WTC11 (cell line): Measurements from ENCODE around the gene TACR2. TPM values are rescaled to one million over a fixed set of nuclear protein-coding genes. Genes with fewer than 3 reads are reported as not detected.
A peak's percentile ranks its signal among the peaks of the same experiment; 100 is the strongest.

Experiments
- ATAC-seq: fragments of 200-7000 bp; cut with Tn5 transposase; 2 replicates; pipeline ENCODE4 v1.10.0; 2021; ENCODE audit warnings: mild to moderate bottlenecking, moderate library complexity
- CTCF ChIA-PET: fragments of 300-600 bp; sonication (Branson Sonifier 250); formaldehyde crosslinking; loops from one replicate; lab custom pipeline; 2021; ENCODE audit warnings: antibody characterized with exemption; lab: Charles Lee
- POLR2A ChIA-PET: fragments of 350-600 bp; sonication (Branson Sonifier 250); formaldehyde crosslinking; loops from one replicate; lab custom pipeline; 2021; ENCODE audit warnings: antibody characterized with exemption; lab: Charles Lee
- DNase-seq: peaks from one replicate; pipeline ENCODE4 v3.0.0; 2021; ENCODE audit warnings: low spot score
- H3K27ac Mint-ChIP-seq: 2 replicates; pipeline ENCODE4 v1.8.0; 2021; ENCODE audit warnings: mixed read lengths
- H3K27me3 Mint-ChIP-seq: 2 replicates; pipeline ENCODE4 v1.8.0; 2021; ENCODE audit warnings: low read depth, mild to moderate bottlenecking, moderate library complexity, mixed read lengths
- H3K36me3 Mint-ChIP-seq: 2 replicates; pipeline ENCODE4 v1.8.0; 2021; ENCODE audit warnings: mixed read lengths
- H3K4me1 Mint-ChIP-seq: 2 replicates; pipeline ENCODE4 v1.8.0; 2022; ENCODE audit warnings: mixed read lengths
- H3K4me3 Mint-ChIP-seq: 2 replicates; pipeline ENCODE4 v1.8.0; 2021; ENCODE audit warnings: mild to moderate bottlenecking, moderate library complexity, mixed read lengths
- H3K9me3 Mint-ChIP-seq: 2 replicates; pipeline ENCODE4 v1.8.0; 2021; ENCODE audit warnings: mixed read lengths
- ATF3 ChIP-seq: sonication (generic); formaldehyde crosslinking; conservative IDR thresholded peaks from 2 replicates; pipeline ENCODE4 v1.8.1; 2022; ENCODE audit warnings: mild to moderate bottlenecking, missing genetic modification reagents
- CREB1 ChIP-seq: sonication (generic); formaldehyde crosslinking; IDR thresholded peaks from 2 replicates; pipeline ENCODE4 v1.8.0; 2023; ENCODE audit warnings: mild to moderate bottlenecking, missing genetic modification reagents
- E2F1 ChIP-seq: sonication (generic); formaldehyde crosslinking; IDR thresholded peaks from 2 replicates; pipeline ENCODE4 v1.8.0; 2022; ENCODE audit warnings: mild to moderate bottlenecking, missing genetic modification reagents
- EMX1 ChIP-seq: fragments of 250-450 bp; sonication (Bioruptor Pico); IDR thresholded peaks from 2 replicates; pipeline ENCODE4 v1.8.0; 2021; ENCODE audit warnings: mild to moderate bottlenecking
- FOXK1 ChIP-seq: sonication (generic); formaldehyde crosslinking; IDR thresholded peaks from 2 replicates; pipeline ENCODE4 v1.8.0; 2022; ENCODE audit warnings: mild to moderate bottlenecking, moderate library complexity, missing genetic modification reagents
- FOXP1 ChIP-seq: sonication (generic); formaldehyde crosslinking; IDR thresholded peaks from 2 replicates; pipeline ENCODE4 v1.8.0; 2022; ENCODE audit warnings: missing genetic modification reagents, mild to moderate bottlenecking, moderate library complexity, borderline replicate concordance
- GTF2I ChIP-seq: fragments of 250-450 bp; sonication (Bioruptor Pico); conservative IDR thresholded peaks from 2 replicates; pipeline ENCODE4 v1.4.0; 2021; ENCODE audit warnings: mild to moderate bottlenecking
- IRF2 ChIP-seq: sonication (generic); formaldehyde crosslinking; IDR thresholded peaks from 2 replicates; pipeline ENCODE4 v1.8.0; 2022; ENCODE audit warnings: low read depth, missing genetic modification reagents, borderline replicate concordance
- JAZF1 ChIP-seq: fragments of 250-450 bp; sonication (Bioruptor Pico); IDR thresholded peaks from 2 replicates; pipeline ENCODE4 v1.9.0; 2021; ENCODE audit warnings: moderate library complexity, mild to moderate bottlenecking, inconsistent platforms
- JUN ChIP-seq: sonication (generic); formaldehyde crosslinking; IDR thresholded peaks from 2 replicates; pipeline ENCODE4 v1.8.0; 2023; ENCODE audit warnings: mild to moderate bottlenecking, missing genetic modification reagents
- KAT7 ChIP-seq: sonication (generic); formaldehyde crosslinking; IDR thresholded peaks from 2 replicates; pipeline ENCODE4 v1.8.1; 2023; ENCODE audit warnings: missing genetic modification reagents, mild to moderate bottlenecking, borderline replicate concordance
- MAX ChIP-seq: sonication (generic); formaldehyde crosslinking; IDR thresholded peaks from 2 replicates; pipeline ENCODE4 v1.8.0; 2022; ENCODE audit warnings: mild to moderate bottlenecking, missing genetic modification reagents
- MLX ChIP-seq: sonication (generic); formaldehyde crosslinking; IDR thresholded peaks from 2 replicates; pipeline ENCODE4 v1.8.1; 2023; ENCODE audit warnings: mild to moderate bottlenecking, missing genetic modification reagents, moderate library complexity
- NFATC4 ChIP-seq: fragments of 250-450 bp; sonication (Bioruptor Pico); IDR thresholded peaks from 2 replicates; pipeline ENCODE4 v1.9.0; 2021; ENCODE audit warnings: mild to moderate bottlenecking
- NFYB ChIP-seq: sonication (generic); formaldehyde crosslinking; conservative IDR thresholded peaks from 2 replicates; pipeline ENCODE4 v1.8.0; 2022; ENCODE audit warnings: low read depth, missing genetic modification reagents
- NR3C1 ChIP-seq: sonication (generic); formaldehyde crosslinking; conservative IDR thresholded peaks from 2 replicates; pipeline ENCODE4 v1.8.1; 2023; ENCODE audit warnings: low read depth, mild to moderate bottlenecking, missing genetic modification reagents
- STAT6 ChIP-seq: sonication (generic); formaldehyde crosslinking; conservative IDR thresholded peaks from 2 replicates; pipeline ENCODE4 v1.8.1; 2023; ENCODE audit warnings: mild to moderate bottlenecking, low read depth, missing genetic modification reagents, moderate library complexity
- USF2 ChIP-seq: sonication (generic); formaldehyde crosslinking; IDR thresholded peaks from 2 replicates; pipeline ENCODE4 v1.8.1; 2023; ENCODE audit warnings: mild to moderate bottlenecking, missing genetic modification reagents, moderate library complexity
- ZBTB21 ChIP-seq: sonication (generic); formaldehyde crosslinking; IDR thresholded peaks from 2 replicates; pipeline ENCODE4 v1.8.1; 2023; ENCODE audit warnings: mild to moderate bottlenecking, missing genetic modification reagents, borderline replicate concordance
- ZMAT4 ChIP-seq: fragments of 250-450 bp; sonication (Bioruptor Pico); IDR thresholded peaks from 2 replicates; pipeline ENCODE4 v1.9.0; 2021; ENCODE audit warnings: mild to moderate bottlenecking
- ZNF232 ChIP-seq: sonication (generic); formaldehyde crosslinking; IDR thresholded peaks from 2 replicates; pipeline ENCODE4 v1.8.0; 2022; ENCODE audit warnings: mild to moderate bottlenecking, missing genetic modification reagents
- ZNF317 ChIP-seq: sonication (generic); formaldehyde crosslinking; IDR thresholded peaks from 2 replicates; pipeline ENCODE4 v1.8.1; 2023; ENCODE audit warnings: low read depth, mild to moderate bottlenecking, moderate library complexity, missing genetic modification reagents, borderline replicate concordance
- ZNF396 ChIP-seq: fragments of 250-450 bp; sonication (Bioruptor Pico); IDR thresholded peaks from 2 replicates; pipeline ENCODE4 v1.8.0; 2021; ENCODE audit warnings: mild to moderate bottlenecking, moderate library complexity, borderline replicate concordance
- ZSCAN18 ChIP-seq: fragments of 250-450 bp; sonication (Bioruptor Pico); IDR thresholded peaks from 2 replicates; pipeline ENCODE4 v2.1.2; 2022; ENCODE audit warnings: mild to moderate bottlenecking, moderate library complexity
- total RNA-seq: library from RNA; stranded (reverse); gene quantifications from 3 replicates; pipeline ENCODE4 v1.2.3, GENCODE V29; 2021

Gene TACR2
- total RNA-seq, 1 experiment from 2014 or later = 0.20 TPM

GRCh38 chr10:69453795-69454194 is 37.1 kb upstream of the TACR2 start (continued):
- TF ChIP-seq ZSCAN18 (CRISPR knock-in tag) (no peak), STAT6 (CRISPR knock-in tag) (no peak)

- TF ChIP-seq IRF2 (CRISPR knock-in tag) = no peak
- no peak for TF ChIP-seq CREB1
- TF ChIP-seq MLX (CRISPR knock-in tag) = no peak
- no peak for TF ChIP-seq ZMAT4 (CRISPR knock-in tag)
- no peak for TF ChIP-seq ZNF232
- TF ChIP-seq NFATC4 (CRISPR knock-in tag) = no peak
- no peak for TF ChIP-seq USF2 (CRISPR knock-in tag)
- TF ChIP-seq E2F1 (CRISPR knock-in tag) = no peak
- no peak for TF ChIP-seq NR3C1
- no peak for TF ChIP-seq ZNF396 (CRISPR knock-in tag)
- TF ChIP-seq EMX1 = no peak
- TF ChIP-seq KAT7 = no peak
- TF ChIP-seq ZBTB21 (CRISPR knock-in tag) = no peak
- Mint-ChIP-seq H3K9me3 (no peaks in the 10 kb centered on the region), H3K4me1 (peaks cover 19% of the 10 kb centered on the region), H3K27me3 (peaks cover 58% of the 10 kb centered on the region), H3K4me3 (peak overlapping the region; percentile 77), H3K36me3 (no peaks in the 10 kb centered on the region), H3K27ac (no peak overlapping the region)
- DNase-seq (no peak), ATAC-seq (no peak)
- CTCF ChIA-PET = interaction anchor here (0.6 to 4.7 kb wide), 3 partner anchors 14 to 54 kb away, joined by 3 to 55 read pairs (median 47); no protein-coding TSS in a partner anchor
- POLR2A ChIA-PET = interaction anchor here (0.6 kb wide), 1 partner anchor 29 kb away, joined by 3 read pairs; no protein-coding TSS in a partner anchor
These were observed 36.1 kb upstream of the TACR2 start for GRCh38 chr10:69452676-69453415.

- H3K4me1 Mint-ChIP-seq = peaks cover 19% of the 10 kb centered on the region
- POLR2A ChIA-PET = interaction anchor here (0.7 kb wide), 1 partner anchor 17 kb away, joined by 3 read pairs; no protein-coding TSS in a partner anchor
- TF ChIP-seq GTF2I (CRISPR knock-in tag) (no peak), NFYB (CRISPR knock-in tag) (no peak), JAZF1 (CRISPR knock-in tag) (no peak), EMX1 (no peak), ZNF317 (CRISPR knock-in tag) (no peak), FOXK1 (CRISPR knock-in tag) (peak; percentile 67; the same call in 1 of the 2 replicates), ATF3 (CRISPR knock-in tag) (0 out of 2 replicates have a peak, but pooled peaks have one; percentile 27), FOXP1 (CRISPR knock-in tag) (peak; percentile 90), MAX (peak; percentile 87; the same call in 1 of the 2 replicates), JUN (CRISPR knock-in tag) (0 out of 2 replicates have a peak, but pooled peaks have one; percentile 31)
These were observed 35.1 kb upstream of the TACR2 start for GRCh38 chr10:69451784-69452251.

More at GRCh38 chr10:69451784-69452251, 35.1 kb upstream of the TACR2 start:
- peak overlapping the region; percentile 77 for H3K4me3 Mint-ChIP-seq
- no peak overlapping the region for H3K27ac Mint-ChIP-seq
- no peaks in the 10 kb centered on the region for H3K9me3 Mint-ChIP-seq
- CTCF ChIA-PET = interaction anchor here (0.9 to 4.7 kb wide), 13 partner anchors 8 to 655 kb away, joined by 3 to 55 read pairs (median 8); no protein-coding TSS in a partner anchor
- no peaks in the 10 kb centered on the region for H3K36me3 Mint-ChIP-seq
- peak; percentile 73 for DNase-seq
- peaks cover 65% of the 10 kb centered on the region for H3K27me3 Mint-ChIP-seq
- peak; percentile 42 for ATAC-seq
